GM13976 (cell line): ENCODE measurements around the gene CAPZB.

Experiments used
- DNase-seq: peaks from one replicate; pipeline ENCODE4 v3.0.0; 2012; ENCODE audit warnings: low spot score
- in situ Hi-C: fragments of 300-500 bp; cut with MboI; formaldehyde crosslinking; loops from one replicate; pipeline ENCODE4 v1.12.0; 2022; ENCODE audit warnings: low sequenced_read_pairs, mixed read lengths, inconsistent platforms; ENCODE audit not compliant: unreplicated experiment
- TF ChIP-seq, protein P1 (sequence below): IDR thresholded peaks from 2 replicates; pipeline ENCODE4 v1.5.1; 2012; ENCODE audit warnings: borderline replicate concordance, mild to moderate bottlenecking; ENCODE audit not compliant: insufficient read depth; ENCODE audit errors: extremely low read depth, missing control alignments, control extremely low read depth

CAPZB gene

DNA sequence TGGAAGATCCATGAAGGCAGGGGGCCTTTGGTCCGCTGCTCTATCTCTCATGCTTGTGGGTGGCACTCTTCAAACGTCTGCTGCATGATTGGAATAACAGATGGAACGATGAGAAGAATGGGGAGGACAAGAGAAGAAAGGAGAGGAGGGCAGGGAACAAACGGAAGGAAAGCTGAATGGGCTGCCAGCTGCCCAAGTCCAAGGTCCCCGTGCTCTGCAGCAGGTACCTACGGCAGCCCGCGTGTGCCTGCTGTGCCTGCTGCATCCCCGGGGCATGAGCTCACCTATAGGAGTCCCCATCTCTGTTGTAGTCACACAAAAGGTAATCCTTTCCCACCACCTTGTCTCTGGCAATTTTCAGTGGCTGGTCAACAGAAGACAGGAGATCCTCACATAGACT is 100.1 kb downstream of the CAPZB start:
- in situ Hi-C loops, result loop anchor here (25.0 kb wide), 1 partner anchor 202 kb away; a partner anchor contains a TSS
- DNase-seq, result no peak
- TF ChIP-seq, protein P1, sequence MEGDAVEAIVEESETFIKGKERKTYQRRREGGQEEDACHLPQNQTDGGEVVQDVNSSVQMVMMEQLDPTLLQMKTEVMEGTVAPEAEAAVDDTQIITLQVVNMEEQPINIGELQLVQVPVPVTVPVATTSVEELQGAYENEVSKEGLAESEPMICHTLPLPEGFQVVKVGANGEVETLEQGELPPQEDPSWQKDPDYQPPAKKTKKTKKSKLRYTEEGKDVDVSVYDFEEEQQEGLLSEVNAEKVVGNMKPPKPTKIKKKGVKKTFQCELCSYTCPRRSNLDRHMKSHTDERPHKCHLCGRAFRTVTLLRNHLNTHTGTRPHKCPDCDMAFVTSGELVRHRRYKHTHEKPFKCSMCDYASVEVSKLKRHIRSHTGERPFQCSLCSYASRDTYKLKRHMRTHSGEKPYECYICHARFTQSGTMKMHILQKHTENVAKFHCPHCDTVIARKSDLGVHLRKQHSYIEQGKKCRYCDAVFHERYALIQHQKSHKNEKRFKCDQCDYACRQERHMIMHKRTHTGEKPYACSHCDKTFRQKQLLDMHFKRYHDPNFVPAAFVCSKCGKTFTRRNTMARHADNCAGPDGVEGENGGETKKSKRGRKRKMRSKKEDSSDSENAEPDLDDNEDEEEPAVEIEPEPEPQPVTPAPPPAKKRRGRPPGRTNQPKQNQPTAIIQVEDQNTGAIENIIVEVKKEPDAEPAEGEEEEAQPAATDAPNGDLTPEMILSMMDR, result no peak

DNA sequence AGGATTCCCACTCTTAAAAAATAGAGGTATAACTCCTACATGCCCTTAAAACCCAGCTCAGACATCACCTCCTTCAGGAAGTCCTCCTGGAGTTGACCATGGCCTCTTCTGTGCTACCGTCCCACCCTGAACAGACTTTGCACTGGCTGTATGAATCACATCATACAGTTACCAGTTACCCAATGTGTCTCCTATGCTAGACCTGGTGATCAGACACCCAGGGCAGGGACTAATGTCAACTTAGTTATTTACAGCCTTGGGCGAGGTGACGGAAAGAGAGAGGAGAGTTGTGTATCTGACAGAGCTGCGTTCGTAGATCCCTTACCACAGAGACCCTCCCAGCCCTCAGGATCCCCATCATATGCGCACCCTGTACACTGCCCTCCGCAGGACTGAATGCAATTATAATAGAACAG is 100.6 kb downstream of the CAPZB start:
- TF ChIP-seq, protein P1, result no peak
- DNase-seq, result no peak
- in situ Hi-C loops, result loop anchor here (25.0 kb wide), 1 partner anchor 203 kb away; a partner anchor contains a TSS

DNA sequence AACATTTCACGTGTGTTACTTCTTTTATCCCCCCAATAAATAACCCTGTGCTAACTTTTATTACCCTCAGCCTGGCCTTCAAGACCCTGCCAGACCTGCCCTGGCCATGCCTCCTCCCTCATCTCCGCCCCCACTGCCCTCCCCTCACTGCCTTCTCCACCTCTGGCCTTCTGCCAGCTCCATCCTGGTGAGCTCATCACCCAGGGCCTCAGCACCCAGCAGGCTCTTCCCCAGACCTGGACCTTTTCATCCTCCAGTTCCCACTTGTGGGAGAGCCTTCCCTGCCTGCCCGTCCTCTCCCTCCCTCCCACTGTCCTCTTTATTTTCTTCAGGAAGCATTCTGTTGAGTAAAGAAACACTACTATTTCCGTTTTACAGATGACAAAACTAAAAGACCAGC is 101.2 kb downstream of the CAPZB start:
- DNase-seq, result no peak
- in situ Hi-C loops, result loop anchor here (25.0 kb wide), 1 partner anchor 203 kb away; a partner anchor contains a TSS
- TF ChIP-seq, protein P1, result no peak

DNA sequence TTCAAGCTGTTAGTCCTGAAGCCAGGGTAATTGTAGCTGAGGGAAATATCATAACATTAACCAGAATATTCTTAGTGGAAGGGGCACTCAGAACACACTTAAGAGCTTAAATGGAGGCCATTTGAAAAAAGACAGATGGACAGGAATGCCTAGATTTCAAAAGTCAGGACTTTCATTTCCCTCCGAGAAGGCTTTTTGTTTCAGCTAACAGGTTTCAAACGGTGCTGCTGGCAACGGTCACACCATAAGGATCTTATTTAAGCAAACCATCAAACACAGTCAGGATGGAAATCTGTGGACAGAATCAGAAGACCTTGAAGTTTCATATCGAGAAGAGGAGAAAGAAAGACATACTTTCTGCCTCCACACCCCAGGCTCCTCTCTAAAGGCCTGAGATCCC is 103.1 kb downstream of the CAPZB start:
- DNase-seq, result no peak
- in situ Hi-C loops, result loop anchor here (25.0 kb wide), 1 partner anchor 205 kb away; a partner anchor contains a TSS
- TF ChIP-seq, protein P1, result no peak

DNA sequence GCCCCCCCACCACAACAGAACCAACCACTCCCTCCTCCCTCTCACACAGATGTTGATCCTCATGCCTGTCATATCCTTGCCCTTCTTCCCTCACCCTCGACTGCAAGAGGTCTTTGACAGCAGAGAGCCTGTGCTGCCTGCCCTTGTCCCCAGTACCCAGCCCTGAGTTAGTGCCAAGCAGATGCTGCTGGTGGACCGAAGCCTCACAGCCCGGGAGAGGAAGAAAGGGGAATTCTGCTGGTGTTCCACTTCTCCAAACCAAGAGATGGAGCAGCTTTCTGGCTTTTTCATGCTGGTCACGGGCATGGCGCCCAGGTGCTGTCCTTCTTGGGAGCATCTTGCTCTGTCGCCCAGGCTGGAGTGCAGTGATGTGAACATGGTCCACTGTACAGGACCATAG is 104.1 kb downstream of the CAPZB start:
- in situ Hi-C loops, result loop anchor here (25.0 kb wide), 1 partner anchor 206 kb away; a partner anchor contains a TSS
- no peak for DNase-seq
- TF ChIP-seq, protein P1, result no peak

DNA sequence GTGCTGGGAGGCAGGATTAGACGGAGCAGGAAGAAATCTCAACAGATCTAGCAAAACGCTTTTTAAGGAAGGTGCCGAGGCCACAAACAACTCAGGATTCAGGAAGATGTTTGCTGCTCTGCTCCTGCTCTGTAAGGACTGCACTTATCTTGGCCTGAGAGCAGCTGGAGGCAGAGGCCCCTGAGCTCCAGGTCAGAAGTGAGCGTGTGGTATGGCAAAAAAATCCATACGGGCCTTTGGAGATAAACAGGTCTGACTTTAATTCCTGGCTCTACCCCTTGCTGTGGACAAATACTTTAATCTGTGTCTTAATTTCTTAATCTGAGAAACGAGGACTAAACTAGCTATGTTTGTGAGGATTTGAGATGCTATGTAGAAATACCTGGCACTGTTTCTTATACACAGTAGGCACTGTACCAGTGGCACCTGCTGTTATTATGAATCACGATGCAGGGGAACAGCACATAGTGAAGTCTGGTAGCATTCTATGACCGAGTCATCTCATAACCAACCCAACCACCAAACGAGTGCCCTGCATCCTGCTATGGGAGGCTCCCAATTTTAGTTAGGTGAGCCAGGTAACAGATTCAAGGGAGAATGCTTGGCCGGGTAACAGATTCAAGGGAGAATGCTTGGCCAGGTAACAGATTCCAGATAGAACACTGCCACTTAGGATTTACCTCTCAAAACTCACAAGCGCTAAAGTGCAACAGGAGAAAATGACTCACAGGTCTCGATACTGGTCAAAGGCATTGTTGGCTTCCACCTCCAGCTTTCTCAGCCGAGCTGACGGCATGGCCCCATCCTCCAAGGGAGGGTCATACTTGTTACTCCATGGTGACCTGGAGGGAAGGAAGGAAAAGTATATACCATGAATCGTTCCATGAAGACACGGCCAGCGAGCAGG is 107.3 kb downstream of the CAPZB start:
- TF ChIP-seq, protein P1, result no peak

More for the DNA sequence above, 107.3 kb downstream of the CAPZB start:
- in situ Hi-C loops, result loop anchor here (25.0 kb wide), 1 partner anchor 209 kb away; a partner anchor contains a TSS
- DNase-seq, result no peak
